Measurements from ENCODE around the gene OR8H1. TPM values are rescaled to one million over a fixed set of nuclear protein-coding genes. Genes with fewer than 3 reads are reported as not detected.

Gene OR8H1, protein sequence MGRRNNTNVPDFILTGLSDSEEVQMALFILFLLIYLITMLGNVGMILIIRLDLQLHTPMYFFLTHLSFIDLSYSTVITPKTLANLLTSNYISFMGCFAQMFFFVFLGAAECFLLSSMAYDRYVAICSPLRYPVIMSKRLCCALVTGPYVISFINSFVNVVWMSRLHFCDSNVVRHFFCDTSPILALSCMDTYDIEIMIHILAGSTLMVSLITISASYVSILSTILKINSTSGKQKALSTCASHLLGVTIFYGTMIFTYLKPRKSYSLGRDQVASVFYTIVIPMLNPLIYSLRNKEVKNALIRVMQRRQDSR
- not detected in 2 replicates for total RNA-seq
- not detected in 2 replicates for polyA plus RNA-seq

DNA sequence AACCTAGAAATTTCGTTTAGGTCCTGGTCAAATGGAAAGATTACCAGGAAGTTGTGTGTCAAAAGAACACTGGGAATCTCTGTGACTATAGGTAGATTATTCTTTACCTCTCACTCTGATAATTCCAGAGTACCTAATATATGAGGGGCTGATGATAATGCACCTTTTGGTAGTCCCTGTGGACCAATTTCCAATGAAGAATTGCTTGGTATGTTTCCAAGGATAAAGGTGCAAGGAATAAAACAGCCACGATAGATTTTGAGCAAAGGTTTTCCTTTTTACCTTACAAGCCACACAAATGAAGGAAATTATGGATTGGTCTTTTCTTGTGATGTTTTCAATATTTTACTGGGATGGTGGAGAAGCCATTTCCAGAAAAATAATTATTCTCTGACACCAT is at the start of gene OR8H1:
TSS of gene OR8H1 (minus strand) at position 101 of the 400 bp plus-strand sequence. CDS start 1,192 bp downstream, outside the sequence.
- Histone ChIP-seq H3K9me3 (ENCODE audit: low read depth) (no peaks in the 10 kb centered on the region), H3K4me3 (no peak within 1 kb of the TSS), H3K4me1 (ENCODE audit: low read depth) (no peaks in the 10 kb centered on the region), H3K27ac (no peak within 1 kb of the TSS), H3K36me3 (no peaks in the 10 kb centered on the region), H3K27me3 (no peaks in the 10 kb centered on the region)
- TF ChIP-seq, protein P1, sequence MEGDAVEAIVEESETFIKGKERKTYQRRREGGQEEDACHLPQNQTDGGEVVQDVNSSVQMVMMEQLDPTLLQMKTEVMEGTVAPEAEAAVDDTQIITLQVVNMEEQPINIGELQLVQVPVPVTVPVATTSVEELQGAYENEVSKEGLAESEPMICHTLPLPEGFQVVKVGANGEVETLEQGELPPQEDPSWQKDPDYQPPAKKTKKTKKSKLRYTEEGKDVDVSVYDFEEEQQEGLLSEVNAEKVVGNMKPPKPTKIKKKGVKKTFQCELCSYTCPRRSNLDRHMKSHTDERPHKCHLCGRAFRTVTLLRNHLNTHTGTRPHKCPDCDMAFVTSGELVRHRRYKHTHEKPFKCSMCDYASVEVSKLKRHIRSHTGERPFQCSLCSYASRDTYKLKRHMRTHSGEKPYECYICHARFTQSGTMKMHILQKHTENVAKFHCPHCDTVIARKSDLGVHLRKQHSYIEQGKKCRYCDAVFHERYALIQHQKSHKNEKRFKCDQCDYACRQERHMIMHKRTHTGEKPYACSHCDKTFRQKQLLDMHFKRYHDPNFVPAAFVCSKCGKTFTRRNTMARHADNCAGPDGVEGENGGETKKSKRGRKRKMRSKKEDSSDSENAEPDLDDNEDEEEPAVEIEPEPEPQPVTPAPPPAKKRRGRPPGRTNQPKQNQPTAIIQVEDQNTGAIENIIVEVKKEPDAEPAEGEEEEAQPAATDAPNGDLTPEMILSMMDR (IDR thresholded peaks at IDR 0.05; ENCODE audit: low read depth, low read length) = no peak
- no peak for DNase-seq (ENCODE audit: low read depth in 1 of 2, low spot score in 1 of 2)

DNA sequence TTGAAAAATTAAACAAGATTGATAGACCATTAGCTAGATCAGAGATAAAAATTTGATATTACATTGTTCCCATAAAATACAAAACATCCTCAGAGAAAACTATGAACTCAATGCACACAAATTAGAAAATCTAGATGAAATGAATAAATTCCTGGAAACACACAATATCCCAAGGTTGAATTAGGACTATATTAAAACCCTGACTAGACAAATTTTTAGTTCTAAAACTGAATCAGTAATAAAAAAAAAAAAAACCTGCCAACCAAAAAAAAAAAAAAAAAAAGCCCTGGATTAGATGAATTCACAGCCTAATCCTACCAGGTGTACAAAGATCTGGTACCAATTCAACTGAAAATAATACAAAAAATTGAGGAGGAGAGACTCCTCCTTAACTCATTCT is 48.2 kb upstream of the OR8H1 start:
- Histone ChIP-seq H3K36me3 (no peaks in the 10 kb centered on the region), H3K4me3 (no peak overlapping the region), H3K4me1 (ENCODE audit: low read depth) (no peaks in the 10 kb centered on the region), H3K27ac (no peak overlapping the region), H3K9me3 (ENCODE audit: low read depth) (no peaks in the 10 kb centered on the region), H3K27me3 (no peaks in the 10 kb centered on the region)
- DNase-seq (ENCODE audit: low read depth in 1 of 2, low spot score in 1 of 2) = no peak
- TF ChIP-seq, protein P1 (IDR thresholded peaks at IDR 0.05; ENCODE audit: low read depth, low read length) = no peak

DNA sequence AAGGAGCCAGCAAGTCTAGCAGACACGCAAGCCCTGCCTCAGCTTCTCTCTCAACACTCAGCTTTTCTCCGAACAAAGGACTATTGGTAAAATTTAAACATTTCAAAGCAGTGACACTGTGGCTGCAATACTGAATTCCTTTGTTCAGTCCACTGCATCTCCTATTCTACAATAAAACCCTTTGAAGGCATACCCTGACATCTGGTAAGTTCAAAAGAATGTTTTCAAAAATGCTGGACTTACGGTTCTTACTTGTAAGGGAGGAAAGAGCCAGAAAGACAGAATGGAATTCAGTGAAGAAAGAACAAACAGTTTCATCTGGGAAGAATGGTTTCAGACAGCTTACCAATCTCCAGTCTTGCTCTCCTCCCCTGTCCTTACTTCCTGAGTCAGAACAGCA is 41.1 kb upstream of the OR8H1 start:
- H3K9me3 ChIP-seq (ENCODE audit: low read depth) = no peaks in the 10 kb centered on the region

DNA sequence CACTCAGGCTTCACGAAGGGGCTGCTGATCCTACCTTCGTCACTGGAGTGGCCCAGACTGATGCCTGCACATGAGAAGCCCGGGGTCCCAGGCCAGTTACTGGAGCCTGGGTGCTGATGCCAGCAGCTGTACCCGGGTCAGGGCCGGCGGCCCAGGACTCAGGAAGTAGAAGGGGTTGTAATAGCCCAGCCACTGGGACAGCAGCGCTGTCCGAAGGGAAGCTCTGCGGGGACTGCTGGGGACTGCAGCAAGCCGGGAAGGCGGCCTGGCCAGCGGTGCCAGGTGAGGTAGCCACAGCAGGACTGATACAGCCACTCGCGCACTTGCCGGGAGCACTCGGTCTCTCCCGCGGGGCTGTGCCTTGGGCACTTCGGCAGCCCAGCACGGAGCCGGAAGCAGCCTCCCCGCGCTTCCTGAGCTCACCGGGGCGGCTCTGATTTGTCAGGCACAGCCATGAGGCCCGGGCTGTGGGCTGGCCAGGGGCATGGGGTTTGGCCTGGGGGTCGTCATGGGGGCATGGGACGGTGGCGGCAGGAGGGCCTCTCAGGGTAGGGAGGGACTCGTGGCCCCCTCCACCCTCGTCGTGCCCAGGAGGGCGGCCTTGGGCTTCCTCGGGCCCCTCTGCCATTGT is 39.9 kb upstream of the OR8H1 start:
- Histone ChIP-seq H3K27me3 (no peaks in the 10 kb centered on the region), H3K9me3 (ENCODE audit: low read depth) (no peaks in the 10 kb centered on the region), H3K27ac (no peak overlapping the region), H3K36me3 (no peaks in the 10 kb centered on the region), H3K4me3 (no peak overlapping the region), H3K4me1 (ENCODE audit: low read depth) (no peaks in the 10 kb centered on the region)
- TF ChIP-seq, protein P1 (IDR thresholded peaks at IDR 0.05; ENCODE audit: low read depth, low read length) = no peak
- no peak for DNase-seq (ENCODE audit: low read depth in 1 of 2, low spot score in 1 of 2)

More for the DNA sequence above, 41.1 kb upstream of the OR8H1 start:
- Histone ChIP-seq H3K4me3 (no peak overlapping the region), H3K4me1 (ENCODE audit: low read depth) (no peaks in the 10 kb centered on the region), H3K36me3 (no peaks in the 10 kb centered on the region), H3K27me3 (no peaks in the 10 kb centered on the region), H3K27ac (no peak overlapping the region)
- TF ChIP-seq, protein P1 (IDR thresholded peaks at IDR 0.05; ENCODE audit: low read depth, low read length) = no peak
- no peak for DNase-seq (ENCODE audit: low read depth in 1 of 2, low spot score in 1 of 2)

DNA sequence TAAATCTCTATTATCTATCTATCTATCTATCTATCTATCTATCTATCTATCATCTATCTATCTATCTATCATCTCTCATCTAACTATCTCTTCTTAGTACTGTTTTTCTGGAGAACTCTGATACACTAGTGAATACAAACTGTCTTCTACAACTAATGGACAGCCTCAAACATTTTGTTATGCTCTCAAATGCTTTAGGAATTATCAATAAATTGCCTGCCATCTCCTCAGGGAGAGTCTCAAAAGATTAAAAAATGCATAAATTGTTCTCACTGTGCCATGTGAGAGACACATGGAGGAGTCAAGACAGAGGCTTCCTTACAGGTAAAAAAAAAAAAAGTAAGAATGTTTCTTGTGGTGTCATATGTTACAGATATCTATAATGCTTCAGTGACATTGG is 22.8 kb upstream of the OR8H1 start, which contains the start of gene OR8K3:
TSS of gene OR8K3 (plus strand) at position 301 of the 400 bp plus-strand sequence. CDS start 3,163 bp downstream, outside the sequence.
- TF ChIP-seq, protein P1 (IDR thresholded peaks at IDR 0.05; ENCODE audit: low read depth, low read length) = no peak
- no peaks in the 10 kb centered on the region for H3K36me3 ChIP-seq
- H3K27me3 ChIP-seq = no peaks in the 10 kb centered on the region
- no peaks in the 10 kb centered on the region for H3K4me1 ChIP-seq (ENCODE audit: low read depth)
- DNase-seq (ENCODE audit: low read depth in 1 of 2, low spot score in 1 of 2) = no peak
- no peak within 1 kb of the TSS for H3K27ac ChIP-seq
- H3K4me3 ChIP-seq = no peak within 1 kb of the TSS
- no peaks in the 10 kb centered on the region for H3K9me3 ChIP-seq (ENCODE audit: low read depth)

Measured in cardiac muscle cell (in vitro differentiated cells and primary cell).